B cell (primary cell): ENCODE measurements around the gene NAPA.

Source experiments
- CTCF ChIP-seq: fragments of 200-600 bp; IDR thresholded peaks from one replicate; pipeline ENCODE4 v1.8.0; 2022; ENCODE audit warnings: antibody characterized with exemption, mild to moderate bottlenecking
- EZH2 ChIP-seq: IDR thresholded peaks from 2 replicates; pipeline ENCODE4 v1.6.1; 2012; ENCODE audit warnings: borderline replicate concordance, low read depth, mild to moderate bottlenecking, moderate library complexity, low read length; ENCODE audit not compliant: insufficient read depth, poor library complexity, severe bottlenecking

DNA sequence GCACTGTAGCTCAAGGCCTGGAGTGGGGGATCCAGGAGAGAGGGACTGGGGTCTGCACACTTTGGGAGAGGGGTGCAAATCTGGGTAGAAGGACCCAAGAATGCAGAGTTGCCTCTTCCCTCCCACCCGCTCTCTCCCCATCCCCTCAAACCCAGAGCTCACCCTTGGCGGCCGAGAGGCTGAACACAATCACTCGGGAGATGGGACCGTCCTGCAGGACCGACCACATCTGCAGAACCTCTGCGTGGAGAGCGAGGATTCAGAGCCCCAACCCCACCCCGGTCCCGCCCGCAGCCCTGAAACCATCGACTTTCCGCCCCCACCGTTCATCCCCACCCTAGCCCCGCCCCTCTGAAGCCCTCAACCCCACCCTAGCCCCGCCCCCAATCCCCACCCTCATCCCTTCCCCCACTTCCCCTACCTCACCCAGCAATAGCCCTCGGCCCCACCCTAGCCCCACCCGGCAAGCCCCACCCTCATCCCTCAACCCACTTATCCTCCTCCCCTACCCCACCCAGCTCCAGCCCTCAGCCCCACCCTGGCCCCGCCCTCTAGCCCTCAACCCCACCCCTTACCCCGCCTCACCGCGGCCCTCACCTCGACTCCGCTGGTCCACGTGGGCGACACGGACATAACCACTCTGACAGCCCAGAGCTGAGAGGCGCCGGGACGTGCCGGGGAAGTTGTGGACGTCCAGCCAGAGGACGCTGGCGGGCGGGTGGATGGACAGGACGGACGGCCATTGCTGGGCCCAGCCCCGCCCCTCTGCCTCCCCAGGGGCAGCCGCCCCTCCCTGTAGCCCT lies 35.0 kb downstream of the NAPA start:
- no peak for TF ChIP-seq CTCF
- TF ChIP-seq EZH2, result no peak
